Natural killer cell (primary cell): ENCODE data around the gene ENO4. TPM values are rescaled to one million over a fixed set of nuclear protein-coding genes. Genes with fewer than 3 reads are reported as not detected.

ENCODE experiments used
- ATAC-seq, 3 donors: fragments of 150-1000 bp in 2 of 3; fragments of 200-7000 bp in 1 of 3; cut with Tn5 transposase; 1 replicate in 1 of 3; 2 replicates in 2 of 3; pipeline ENCODE4 v1.10.0; 2021; ENCODE audit warnings: mild to moderate bottlenecking in 2 of 3, moderate library complexity in 2 of 3
- DNase-seq, 2 donors: peaks; one replicate each; pipeline versions ENCODE4 v3.0.0 to v3.0.0-alpha.2; 2013 to 2021; ENCODE audit warnings: mixed read lengths in 1 of 2
- H3K27ac ChIP-seq: one replicate; pipeline ENCODE4 v1.5.1; 2013; ENCODE audit warnings: mild to moderate bottlenecking, low read length
- H3K27me3 ChIP-seq: one replicate; pipeline ENCODE4 v1.6.1; 2013; ENCODE audit warnings: low read length; ENCODE audit not compliant: control insufficient read depth, insufficient read depth
- H3K36me3 ChIP-seq: one replicate; pipeline ENCODE4 v1.6.1; 2013; ENCODE audit warnings: low read length; ENCODE audit not compliant: control insufficient read depth, insufficient read depth
- H3K4me1 ChIP-seq: one replicate; pipeline ENCODE4 v1.6.1; 2013; ENCODE audit warnings: low read length; ENCODE audit not compliant: control insufficient read depth, insufficient read depth
- H3K4me3 ChIP-seq: one replicate; pipeline ENCODE4 v1.5.1; 2013; ENCODE audit warnings: low read length
- H3K9me3 ChIP-seq: one replicate; pipeline ENCODE4 v1.6.1; 2013; ENCODE audit warnings: low read length; ENCODE audit not compliant: control insufficient read depth, insufficient read depth
- H3K27ac Mint-ChIP-seq, 2 donors: one replicate each; pipeline ENCODE4 v1.8.0; 2022; ENCODE audit warnings: mild to moderate bottlenecking in 2 of 2, mixed read lengths in 2 of 2, moderate library complexity in 1 of 2
- H3K27me3 Mint-ChIP-seq, 2 donors: one replicate each; pipeline ENCODE4 v1.8.0; 2022; ENCODE audit warnings: low read depth in 2 of 2, mixed read lengths in 2 of 2
- H3K36me3 Mint-ChIP-seq: one replicate; pipeline ENCODE4 v1.8.0; 2022; ENCODE audit warnings: mixed read lengths
- H3K4me1 Mint-ChIP-seq, 2 donors: one replicate each; pipeline ENCODE4 v1.8.0; 2022; ENCODE audit warnings: mixed read lengths in 2 of 2
- H3K4me3 Mint-ChIP-seq: one replicate; pipeline ENCODE4 v1.8.0; 2022; ENCODE audit warnings: mild to moderate bottlenecking, moderate library complexity, mixed read lengths
- H3K9me3 Mint-ChIP-seq, 2 donors: one replicate each; pipeline ENCODE4 v1.8.0; 2022; ENCODE audit warnings: mixed read lengths in 2 of 2
- CTCF ChIP-seq: fragments of 200-600 bp; IDR thresholded peaks from one replicate; pipeline ENCODE4 v1.8.0; 2022; ENCODE audit warnings: antibody characterized with exemption
- WGBS: methylation state at CpG from one replicate; pipeline ENCODE4 v1.1.7; 2013; ENCODE audit warnings: missing lambda C conversion rate; ENCODE audit not compliant: insufficient coverage; 5-methylcytosine and 5-hydroxymethylcytosine counted together
- intact Hi-C: fragments of 100-400 bp; cut with micrococcal nuclease; formaldehyde crosslinking; loops from one replicate; pipeline ENCODE4 v1.14.2; 2022
- total RNA-seq, 4 donors: library from RNA; stranded (reverse); fragments of 120-200 nt in 1 of 4; gene quantifications; one replicate each; pipeline versions ENCODE4 v1.2.3 to v1.2.4, GENCODE V29; 2013 to 2022

Gene ENO4
- total RNA-seq, 3 donors from 2014 or later (not counting 1 experiment from before 2014, with no cell fraction given) = not detected

GRCh38 chr10:116913695-116914094 lies 64.4 kb downstream of the ENO4 start:
- no peaks in the 10 kb centered on the region for H3K36me3 ChIP-seq
- 100% methylated on average over 1 of the region's 1 CpG for WGBS
- H3K27me3 ChIP-seq = no peaks in the 10 kb centered on the region
- intact Hi-C loops = no loop called here
- H3K4me1 Mint-ChIP-seq = no peaks in the 10 kb centered on the region
- no peaks in the 10 kb centered on the region for H3K9me3 ChIP-seq
- no peak overlapping the region for H3K4me3 Mint-ChIP-seq
- H3K27ac ChIP-seq = no peak overlapping the region
- H3K4me3 ChIP-seq = no peak overlapping the region
- ATAC-seq (no peak), DNase-seq (no peak)
- H3K27ac Mint-ChIP-seq = no peak overlapping the region
- no peak for TF ChIP-seq CTCF
- no peaks in the 10 kb centered on the region for H3K36me3 Mint-ChIP-seq
- H3K27me3 Mint-ChIP-seq = no peaks in the 10 kb centered on the region
- H3K4me1 ChIP-seq = no peaks in the 10 kb centered on the region
- H3K9me3 Mint-ChIP-seq = no peaks in the 10 kb centered on the region

GRCh38 chr10:116915340-116915739 lies 66.0 kb downstream of the ENO4 start:
- H3K4me1 ChIP-seq = no peaks in the 10 kb centered on the region
- Mint-ChIP-seq H3K4me3 (no peak overlapping the region), H3K4me1 (no peaks in the 10 kb centered on the region), H3K27me3 (peaks cover 0 to 3% of the 10 kb centered on the region in 2 donors), H3K36me3 (no peaks in the 10 kb centered on the region), H3K27ac (no peak overlapping the region), H3K9me3 (peaks cover 0 to 2% of the 10 kb centered on the region in 2 donors)
- no peak for ATAC-seq
- 2% methylated on average over 2 of the region's 2 CpGs for WGBS
- no peaks in the 10 kb centered on the region for H3K27me3 ChIP-seq
- H3K9me3 ChIP-seq = no peaks in the 10 kb centered on the region
- no peak overlapping the region for H3K4me3 ChIP-seq
- H3K36me3 ChIP-seq = no peaks in the 10 kb centered on the region
- no peak for TF ChIP-seq CTCF
- H3K27ac ChIP-seq = no peak overlapping the region
- intact Hi-C loops = no loop called here
- DNase-seq = no peak

- intact Hi-C loops = no loop called here
Measured at GRCh38 chr10:116917481-116917880, 68.2 kb downstream of the ENO4 start.

More at GRCh38 chr10:116917481-116917880, 68.2 kb downstream of the ENO4 start:
- Mint-ChIP-seq H3K4me3 (no peak overlapping the region), H3K4me1 (no peaks in the 10 kb centered on the region), H3K27me3 (peaks cover 0 to 3% of the 10 kb centered on the region in 2 donors), H3K27ac (no peak overlapping the region), H3K9me3 (peaks cover 0 to 2% of the 10 kb centered on the region in 2 donors), H3K36me3 (no peaks in the 10 kb centered on the region)
- DNase-seq (no peak), ATAC-seq (no peak)
- TF ChIP-seq CTCF = no peak
- Histone ChIP-seq H3K36me3 (no peaks in the 10 kb centered on the region), H3K4me1 (no peaks in the 10 kb centered on the region), H3K27me3 (no peaks in the 10 kb centered on the region), H3K27ac (no peak overlapping the region), H3K4me3 (no peak overlapping the region), H3K9me3 (no peaks in the 10 kb centered on the region)
- WGBS = 83% methylated on average over 2 of the region's 3 CpGs
